GM12892 (cell line): Measurements from ENCODE around the gene METTL24.
"Not testable (repeated sequence)": the region's sequence is repeated elsewhere in the genome, so short reads cannot be mapped to it uniquely, and the experiment has no call there.

ENCODE experiments used
- POLR2A ChIP-seq: IDR thresholded peaks from 2 replicates; pipeline ENCODE4 v1.6.1; 2011; ENCODE audit warnings: low read depth, low read length, control low read depth
- POLR2AphosphoS5 ChIP-seq: IDR thresholded peaks from 2 replicates; pipeline ENCODE4 v1.6.1; 2011; ENCODE audit warnings: low read depth, low read length, control low read depth

DNA sequence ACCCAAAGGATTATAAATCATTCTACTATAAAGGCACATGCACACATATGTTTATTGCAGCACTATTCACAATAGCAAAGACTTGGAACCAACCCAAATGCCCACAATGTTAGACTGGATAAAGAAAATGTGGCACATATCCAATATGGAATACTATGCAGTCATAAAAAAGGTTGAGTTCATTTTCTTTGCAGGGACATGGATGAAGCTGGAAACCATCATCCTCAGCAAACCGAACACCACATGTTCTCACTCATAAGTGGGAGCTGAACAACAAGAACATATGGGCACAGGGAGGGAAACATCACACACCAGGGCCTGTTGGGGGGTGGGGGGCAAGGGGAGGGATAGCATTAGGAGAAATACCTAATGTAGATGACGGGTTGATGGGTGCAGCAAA lies 52.3 kb downstream of the METTL24 start:
- not testable (repeated sequence) for TF ChIP-seq POLR2AphosphoS5, POLR2A
